Heart left ventricle (tissue), 16 donors: ENCODE data around the gene SMURF1. TPM values are rescaled to one million over a fixed set of nuclear protein-coding genes. Genes with fewer than 3 reads are reported as not detected.
A peak's percentile ranks its signal among the peaks of the same experiment; 100 is the strongest.

Experiments
- ATAC-seq, 4 donors: fragments of 200-7000 bp; cut with Tn5 transposase; one replicate each; pipeline ENCODE4 v1.9.1; 2020 to 2022; ENCODE audit warnings: moderate library complexity in 4 of 4, mild to moderate bottlenecking in 3 of 4, moderate number of reproducible peaks in 1 of 4
- DNase-seq, 5 donors: peaks; one replicate each; pipeline ENCODE4 v3.0.0-alpha.2; 2020
- H3K27ac ChIP-seq, 12 donors: fragments of 200-600 bp; sonication (generic) in 4 of 12; one replicate each; pipeline versions ENCODE4 v1.5.0 to v1.8.0; 2016 to 2022; ENCODE audit warnings: mild to moderate bottlenecking in 2 of 12
- H3K27me3 ChIP-seq, 9 donors: fragments of 200-600 bp; sonication (generic) in 2 of 9; one replicate each; pipeline versions ENCODE4 v1.5.1 to v1.8.0; 2016 to 2022; ENCODE audit warnings: mild to moderate bottlenecking in 3 of 9
- H3K36me3 ChIP-seq, 9 donors: fragments of 200-600 bp; sonication (generic) in 2 of 9; one replicate each; pipeline versions ENCODE4 v1.5.0 to v1.8.0; 2018 to 2022; ENCODE audit warnings: mild to moderate bottlenecking in 2 of 9
- H3K4me1 ChIP-seq, 12 donors: fragments of 200-600 bp; sonication (generic) in 4 of 12; one replicate each; pipeline versions ENCODE4 v1.5.0 to v1.8.0; 2016 to 2022; ENCODE audit warnings: mild to moderate bottlenecking in 3 of 12
- H3K4me3 ChIP-seq, 12 donors: fragments of 200-600 bp; sonication (generic) in 4 of 12; one replicate each; pipeline versions ENCODE4 v1.5.0 to v1.8.0; 2017 to 2022; ENCODE audit warnings: mild to moderate bottlenecking in 9 of 12, moderate library complexity in 4 of 12
- H3K9me3 ChIP-seq, 12 donors: fragments of 200-600 bp; sonication (generic) in 4 of 12; one replicate each; pipeline versions ENCODE4 v1.5.0 to v1.8.0; 2016 to 2022; ENCODE audit warnings: mild to moderate bottlenecking in 1 of 12
- POLR2A ChIP-seq, 2 donors: fragments of 450-650 bp; IDR thresholded peaks; one replicate each; pipeline ENCODE4 v1.6.1; 2017; ENCODE audit warnings: antibody characterized with exemption in 2 of 2, mild to moderate bottlenecking in 2 of 2, moderate library complexity in 2 of 2
- WGBS, 4 donors: extraction: QIAGEN DNeasy Blood & Tissue Kit in 2 of 4; methylation state at CpG; one replicate each; pipeline versions ENCODE4 v1.1.5 to v1.1.7; 2013 to 2018; 5-methylcytosine and 5-hydroxymethylcytosine counted together
- intact Hi-C, 10 donors: fragments of 100-400 bp; cut with DNase I; formaldehyde crosslinking; loops; one replicate each; pipeline versions ENCODE4 v1.11.1 to v1.14.2; 2022
- polyA plus RNA-seq, 2 donors: library from polyadenylated mRNA; stranded (reverse); fragments of 200-250 nt; gene quantifications; one replicate each; pipeline ENCODE4 v1.2.3, GENCODE V29; 2013
- total RNA-seq, 9 donors: library from RNA; depleted of rRNA in 2 of 9; stranded (reverse); fragments of >200 nt in 2 of 9; fragmentation: NEBNext Ultra II Directional in 3 of 9; extraction: Animal tissue kit (Norgen Biotek cat#: 25700) in 3 of 9; gene quantifications; one replicate each; pipeline versions ENCODE4 v1.1.0 to v1.2.4, GENCODE V29; 2016 to 2023
- TF ChIP-seq, protein P1 (sequence below), 12 donors: fragments of 200-600 bp; sonication (generic) in 4 of 12; IDR thresholded peaks; one replicate each; pipeline versions ENCODE4 v1.5.0 to v1.8.0; 2018 to 2022; ENCODE audit warnings: antibody characterized with exemption in 12 of 12, mild to moderate bottlenecking in 5 of 12
- donor health status: ischemic (EF 13 %, LVEDD 7.1; RV severe dilation, severe dysfunction).
- donor health status: healthy with polysubstance abuse.
- donor health status: DM: no; HTN: yes; CAD: no.
- donor health status: DM: no; HTN: no; CAD: no.
- donor health status: ischemic (EF 25% LVEDD 6.9; RV normal size, moderate dysfunction).
- donor health status: ischemic (EF 25% LVEDD 5.7; RV mildly dilated, moderate dysfunction).
- donor health status: healthy.
- donor health status: DM: yes; HTN: yes; CAD: no.
- donor health status: ischemic (EF 35%, LVEDD 5.7; RV mildly dilated, moderate dysfunction).
- donor health status: nonischemic (EF 11% LVEDD 7.7; RV severe dilation, severe dysfunction).
- donor health status: DM: yes; HTN: yes; CAD: no.
- donor health status: PGD.
- donor health status: ischemic (EF 29% LVEDD 5.4; RV normal size, mild dysfunction).
- donor health status: nonischemic (EF 23%, LVEDD 6.1; RV moderate dilation, normal function).

Gene SMURF1
- total and polyA plus RNA-seq, 11 donors = 3.5 to 15.4 (median 12.4) TPM

GRCh38 chr7:99137411-99138180, 6.3 kb downstream of the SMURF1 start:
- no peaks in the 10 kb centered on the region for H3K27me3 ChIP-seq
- intact Hi-C loops = no loop called here
- WGBS, 4 donors = 37 to 45% (median 42%) methylated on average over 10 of the region's 10 CpGs
- no peaks in the 10 kb centered on the region for H3K9me3 ChIP-seq
- H3K36me3 ChIP-seq = no peaks in the 10 kb centered on the region
- peak in 1 of 4 donors; percentile 23 for ATAC-seq
- peak overlapping the region in 4 of 12 donors; percentile 10 to 32 (median 23) for H3K27ac ChIP-seq
- no peak for TF ChIP-seq POLR2A (IDR thresholded peaks at IDR 0.05)
- TF ChIP-seq, protein P1, sequence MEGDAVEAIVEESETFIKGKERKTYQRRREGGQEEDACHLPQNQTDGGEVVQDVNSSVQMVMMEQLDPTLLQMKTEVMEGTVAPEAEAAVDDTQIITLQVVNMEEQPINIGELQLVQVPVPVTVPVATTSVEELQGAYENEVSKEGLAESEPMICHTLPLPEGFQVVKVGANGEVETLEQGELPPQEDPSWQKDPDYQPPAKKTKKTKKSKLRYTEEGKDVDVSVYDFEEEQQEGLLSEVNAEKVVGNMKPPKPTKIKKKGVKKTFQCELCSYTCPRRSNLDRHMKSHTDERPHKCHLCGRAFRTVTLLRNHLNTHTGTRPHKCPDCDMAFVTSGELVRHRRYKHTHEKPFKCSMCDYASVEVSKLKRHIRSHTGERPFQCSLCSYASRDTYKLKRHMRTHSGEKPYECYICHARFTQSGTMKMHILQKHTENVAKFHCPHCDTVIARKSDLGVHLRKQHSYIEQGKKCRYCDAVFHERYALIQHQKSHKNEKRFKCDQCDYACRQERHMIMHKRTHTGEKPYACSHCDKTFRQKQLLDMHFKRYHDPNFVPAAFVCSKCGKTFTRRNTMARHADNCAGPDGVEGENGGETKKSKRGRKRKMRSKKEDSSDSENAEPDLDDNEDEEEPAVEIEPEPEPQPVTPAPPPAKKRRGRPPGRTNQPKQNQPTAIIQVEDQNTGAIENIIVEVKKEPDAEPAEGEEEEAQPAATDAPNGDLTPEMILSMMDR (IDR thresholded peaks at IDR 0.05) = no peak
- peaks cover 4 to 96% (median 56%) of the 10 kb centered on the region in 12 donors for H3K4me1 ChIP-seq
- H3K4me3 ChIP-seq = peak overlapping the region in 6 of 12 donors; percentile 1 to 36 (median 16)
- no peak for DNase-seq

DNA sequence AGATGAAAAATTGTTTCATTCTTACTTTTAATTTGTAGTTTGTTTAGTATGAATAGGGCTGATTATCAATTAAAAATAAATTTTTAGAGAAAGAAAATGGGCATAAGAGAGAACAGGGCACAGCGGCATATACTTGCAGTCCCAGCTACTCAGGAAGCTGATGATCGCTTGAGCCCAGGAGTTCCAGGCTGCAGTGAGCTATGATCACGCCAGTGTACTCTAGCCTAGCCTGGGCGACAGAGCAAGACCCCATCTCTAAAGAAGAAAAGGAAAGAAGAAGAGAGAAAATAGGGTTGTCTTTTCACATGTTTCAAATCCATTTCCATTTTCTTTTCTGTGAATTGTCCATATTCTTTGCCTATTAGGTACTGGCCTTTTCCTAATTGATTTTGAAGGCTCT, 8.0 kb downstream of the SMURF1 start:
- ATAC-seq (no peak), DNase-seq (no peak)
- Histone ChIP-seq H3K4me1 (peaks cover 4 to 93% (median 45%) of the 10 kb centered on the region in 12 donors), H3K4me3 (no peak overlapping the region), H3K27ac (no peak overlapping the region), H3K27me3 (no peaks in the 10 kb centered on the region), H3K9me3 (no peaks in the 10 kb centered on the region), H3K36me3 (no peaks in the 10 kb centered on the region)
- intact Hi-C loops = no loop called here
- TF ChIP-seq, protein P1 (IDR thresholded peaks at IDR 0.05) = no peak
- no peak for TF ChIP-seq POLR2A (IDR thresholded peaks at IDR 0.05)
- WGBS, 4 donors = 92 to 98% (median 96%) methylated on average over 4 of the region's 4 CpGs

- H3K4me3 ChIP-seq = no peak overlapping the region
- no peaks in the 10 kb centered on the region for H3K36me3 ChIP-seq
- no peak overlapping the region for H3K27ac ChIP-seq
- intact Hi-C loops = no loop called here
- ATAC-seq (no peak), DNase-seq (no peak)
- H3K4me1 ChIP-seq = peaks cover 4 to 79% (median 38%) of the 10 kb centered on the region in 12 donors
- no peaks in the 10 kb centered on the region for H3K9me3 ChIP-seq
- TF ChIP-seq POLR2A (IDR thresholded peaks at IDR 0.05) = no peak
- TF ChIP-seq, protein P1 (IDR thresholded peaks at IDR 0.05) = no peak
- 53 to 62% (median 56%) methylated on average over 9 of the region's 9 CpGs for WGBS, 4 donors
- no peaks in the 10 kb centered on the region for H3K27me3 ChIP-seq
These were observed 9.9 kb downstream of the SMURF1 start for GRCh38 chr7:99133766-99134564.
